Posterior vena cava (tissue), 2 donors: ENCODE measurements around the gene CRIP2. TPM values are rescaled to one million over a fixed set of nuclear protein-coding genes. Genes with fewer than 3 reads are reported as not detected.

ENCODE experiments used
- DNase-seq: peaks from one replicate; pipeline ENCODE4 v3.0.0-alpha.2; 2020; ENCODE audit warnings: low spot score
- intact Hi-C, 2 donors: fragments of 100-400 bp; cut with DNase I; formaldehyde crosslinking; loops; one replicate each; pipeline versions ENCODE4 v1.14.1 to v1.14.2; 2022 to 2023
- total RNA-seq, 2 donors: library from RNA; stranded (reverse); fragmentation: NEBNext Ultra II Directional; extraction: Animal tissue kit (Norgen Biotek cat#: 25700); gene quantifications; one replicate each; pipeline ENCODE4 v1.2.1, GENCODE V29; 2021
- donor health status: DM: yes; HTN: yes; CAD: no.
- donor health status: DM: yes; HTN: yes; CAD: no.

The CRIP2 gene
- total RNA-seq, 2 donors from 2014 or later = 187 to 199 TPM

DNA sequence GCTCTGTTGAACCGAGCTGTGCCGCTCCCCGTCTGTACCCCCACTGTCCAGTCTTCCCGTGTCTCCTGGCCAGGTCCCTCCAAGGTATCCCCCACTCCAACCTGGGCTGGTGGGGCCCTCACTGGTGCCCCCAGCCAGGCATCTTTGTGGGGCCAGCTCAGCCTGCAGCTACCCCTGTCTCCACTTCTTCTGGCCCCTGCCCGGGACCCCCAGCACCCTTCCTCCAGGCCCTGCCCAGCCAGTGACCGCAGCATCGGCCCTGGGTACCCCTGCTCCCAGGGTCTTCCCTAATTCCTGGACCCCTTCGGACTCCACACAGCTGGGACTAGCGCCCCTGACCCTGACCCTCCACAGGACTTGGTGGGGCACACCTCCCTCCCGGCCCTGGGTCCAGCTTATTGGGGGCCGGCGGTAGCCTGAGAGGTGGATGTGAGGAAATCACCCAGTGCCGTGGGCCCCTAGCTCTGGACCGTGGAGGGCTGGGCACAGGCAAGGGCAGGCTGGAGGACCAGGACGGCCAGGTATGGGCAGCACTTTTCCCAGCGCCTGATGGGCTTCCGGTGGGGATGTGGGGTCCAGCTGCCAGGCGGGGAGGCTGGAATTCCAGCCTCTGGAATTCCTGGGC lies 8.0 kb downstream of the CRIP2 start:
- no peak for DNase-seq
- intact Hi-C loops = no loop called here

DNA sequence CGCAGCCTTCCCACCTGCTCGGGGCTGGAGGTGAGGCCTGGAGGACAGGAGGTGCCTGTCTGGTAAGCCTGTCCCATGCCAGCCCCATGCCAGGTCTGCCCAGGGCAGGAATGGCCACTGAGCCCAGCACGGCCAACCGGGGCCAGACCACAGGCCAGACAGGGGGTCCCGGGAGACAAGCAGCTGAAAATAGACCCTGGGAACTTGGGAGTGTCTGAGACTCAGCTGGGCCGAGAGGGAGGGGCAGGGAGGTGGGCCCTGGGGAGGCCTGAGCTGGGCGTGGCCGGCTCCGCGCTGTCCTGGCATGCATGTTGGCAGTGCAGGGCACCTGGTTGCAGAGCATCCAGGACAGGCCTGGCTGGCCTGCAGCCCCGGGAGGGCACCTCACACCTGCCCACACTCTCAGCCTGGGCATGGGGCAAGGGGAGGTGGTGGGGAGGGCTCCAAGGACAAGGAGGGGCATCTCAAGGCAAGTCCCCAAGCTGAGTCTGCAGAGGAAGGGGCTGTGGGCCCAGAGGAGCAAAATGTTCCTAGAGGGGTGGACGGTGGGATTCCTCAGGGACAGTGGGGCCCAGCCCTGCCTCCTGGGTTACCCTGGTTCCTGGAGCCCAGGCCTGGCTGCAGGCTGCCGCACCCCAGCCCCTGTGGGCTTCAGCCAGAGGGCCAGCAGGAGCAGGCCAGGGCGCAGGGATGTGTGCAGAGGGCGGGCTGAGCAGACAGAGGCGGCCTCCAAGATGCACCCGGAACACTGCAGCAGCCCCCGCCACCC lies 8.9 kb downstream of the CRIP2 start:
- peak; percentile 80 for DNase-seq
- intact Hi-C loops = no loop called here

DNA sequence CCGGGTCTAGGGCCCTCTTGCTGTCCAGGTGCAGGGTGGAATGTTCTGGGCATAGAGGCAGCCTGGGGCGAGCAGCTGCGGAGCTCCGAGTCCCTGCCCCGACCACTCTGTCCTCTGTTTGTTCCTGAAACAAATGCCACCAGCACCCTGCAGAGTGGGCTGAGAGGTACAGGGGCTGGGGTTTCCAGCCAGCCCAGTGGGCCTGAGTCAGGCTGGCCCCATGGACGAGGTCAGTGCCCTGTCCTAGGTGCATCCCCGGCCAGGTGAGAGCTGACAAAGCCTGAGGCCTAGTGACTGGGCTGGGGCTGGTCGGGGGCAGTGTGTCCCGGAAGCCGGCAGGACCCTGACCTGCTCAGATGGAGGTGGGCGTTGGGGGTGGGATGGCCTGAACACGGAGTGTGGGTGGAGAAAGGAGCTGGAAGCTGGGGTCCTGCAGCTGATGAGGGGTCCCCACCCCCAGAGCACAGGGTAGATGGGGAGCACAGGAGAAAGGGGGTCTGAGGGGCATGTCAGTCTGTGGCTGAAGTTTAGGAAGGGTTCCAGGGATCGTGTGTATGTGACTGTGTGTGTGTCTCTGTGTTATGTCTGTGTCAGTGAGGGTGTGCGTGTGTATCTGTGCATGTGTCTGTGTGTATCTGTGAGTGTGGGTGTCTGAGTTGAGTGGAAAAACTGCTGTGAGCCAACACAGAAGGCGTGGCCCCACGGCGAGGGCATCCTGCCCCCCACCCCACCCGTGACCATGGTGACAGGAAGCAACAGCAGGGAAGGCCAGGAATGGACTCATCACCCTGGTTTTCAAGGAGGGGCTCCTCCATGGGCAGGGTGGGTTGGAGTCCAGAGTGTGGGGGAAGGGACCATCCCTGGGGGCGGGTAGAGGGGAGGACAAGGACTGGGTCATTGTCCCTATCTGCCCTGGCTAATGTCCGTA lies 9.7 kb downstream of the CRIP2 start:
- peak; percentile 92 for DNase-seq
- intact Hi-C loops = no loop called here

DNA sequence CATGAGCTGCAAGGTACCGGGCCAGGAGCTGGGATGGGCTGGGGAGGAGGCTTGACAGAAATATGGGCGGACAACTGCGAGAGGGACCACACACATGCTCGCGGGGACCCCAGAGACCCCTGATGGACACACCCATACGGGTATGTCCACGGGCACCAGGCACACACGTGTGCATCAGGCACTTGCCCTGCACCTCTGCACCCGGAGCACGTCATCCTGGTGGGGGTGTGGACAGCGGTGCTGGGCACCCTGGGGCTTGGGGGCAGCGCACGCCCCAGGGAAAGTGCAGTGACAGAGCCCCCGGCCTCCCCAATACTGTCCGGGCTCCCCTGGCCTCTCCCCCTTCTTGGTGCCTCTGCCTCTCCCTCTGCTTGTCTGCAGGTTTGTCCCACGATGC lies 10.4 kb downstream of the CRIP2 start:
- intact Hi-C loops = loop anchor here in 1 of 2 donors (5.0 kb wide), 1 partner anchor 38 kb away; no protein-coding TSS in a partner anchor
- no peak for DNase-seq

DNA sequence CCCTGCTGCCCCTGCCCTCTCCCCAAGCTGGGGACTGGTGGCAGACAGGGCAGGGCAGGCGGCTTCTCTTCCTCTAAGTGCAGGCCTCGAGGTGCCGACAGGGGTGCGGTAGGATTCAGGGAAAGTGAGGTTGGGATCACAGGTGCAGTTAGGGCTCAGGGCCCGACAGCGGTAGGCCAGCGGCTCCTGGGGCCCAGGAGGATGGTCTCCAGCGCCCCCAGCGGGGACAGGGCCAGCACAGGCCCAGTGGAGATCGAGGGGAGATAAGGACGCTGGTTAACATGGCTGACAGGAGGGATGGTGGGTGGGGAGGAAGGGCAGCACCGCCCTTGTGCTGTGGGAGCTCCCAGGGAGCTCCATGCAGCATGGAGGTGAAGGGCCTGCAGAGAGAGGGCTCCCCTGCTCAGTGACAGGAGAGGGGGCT lies 11.1 kb downstream of the CRIP2 start:
- intact Hi-C loops = loop anchor here in 1 of 2 donors (5.0 kb wide), 1 partner anchor 38 kb away; no protein-coding TSS in a partner anchor
- peak; percentile 82 for DNase-seq

DNA sequence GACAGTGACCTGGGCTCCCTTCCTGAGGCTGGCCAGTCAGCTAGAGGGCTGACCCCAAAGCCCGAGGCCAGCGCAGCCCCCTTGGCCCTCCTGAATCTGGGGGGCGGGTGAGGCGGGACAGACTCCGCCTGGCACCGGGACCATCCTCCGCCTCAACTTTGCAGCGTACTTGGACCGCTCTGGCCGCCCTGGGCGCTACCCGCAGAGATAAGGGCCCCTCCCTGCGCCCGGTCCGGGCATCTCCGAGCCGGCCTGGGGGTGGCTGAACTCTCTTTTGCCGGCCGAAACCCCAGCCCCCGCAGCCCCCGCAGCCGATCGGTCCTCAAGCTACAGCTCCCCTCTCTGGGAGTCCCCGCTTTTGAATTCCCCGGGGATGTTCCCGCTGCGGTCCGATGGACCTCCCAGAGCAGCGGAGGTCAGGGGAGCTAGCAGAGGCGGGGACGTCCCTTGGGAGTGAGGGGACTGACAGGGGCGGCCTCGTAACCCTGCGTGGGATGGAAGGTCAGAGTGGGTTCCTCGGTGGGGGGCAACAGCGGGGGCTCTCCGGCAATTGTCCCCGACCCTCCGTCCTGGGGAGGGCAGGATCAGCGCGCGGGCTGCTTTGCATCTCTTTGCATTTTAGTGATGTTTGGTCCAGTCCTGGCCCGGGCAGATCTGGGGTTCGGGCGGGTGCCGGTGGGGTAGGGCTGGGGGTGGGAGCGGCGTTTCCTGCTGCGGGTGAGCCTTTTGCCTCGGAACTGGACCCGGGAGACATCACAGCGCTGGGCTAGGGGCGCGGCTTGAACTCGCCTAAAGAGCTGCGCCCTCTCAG lies 11.7 kb downstream of the CRIP2 start, which contains the start of gene CRIP1:
Gene CRIP1 (plus strand): TSS at position 724 of the 811 bp plus-strand sequence. CDS start 374 bp downstream, outside the sequence.
- DNase-seq = peak; percentile 83
- intact Hi-C loops = loop anchor here in 1 of 2 donors (5.0 kb wide), 1 partner anchor 39 kb away; no protein-coding TSS in a partner anchor

DNA sequence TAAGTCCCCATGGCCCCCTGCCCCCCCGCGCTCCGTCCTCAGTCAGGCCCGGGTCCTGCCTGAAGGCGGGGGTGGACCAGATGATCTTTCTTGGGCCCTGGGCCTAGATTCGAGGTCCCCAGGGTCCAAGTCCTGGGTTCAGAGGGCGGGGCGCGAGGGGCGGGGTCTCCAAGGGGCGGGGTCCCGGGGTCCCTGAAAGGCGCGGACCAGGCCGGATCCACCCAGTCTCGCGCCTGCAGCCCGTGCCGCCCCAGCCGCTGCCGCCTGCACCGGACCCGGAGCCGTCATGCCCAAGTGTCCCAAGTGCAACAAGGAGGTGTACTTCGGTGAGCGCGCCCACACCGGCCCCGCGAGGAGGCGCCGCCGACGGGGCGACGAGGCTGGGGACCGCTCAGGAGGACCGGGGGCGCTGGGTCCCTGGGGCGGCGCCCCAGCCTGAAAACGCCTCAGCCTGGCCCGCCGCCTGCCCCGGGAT lies 12.4 kb downstream of the CRIP2 start:
- intact Hi-C loops = loop anchor here in 1 of 2 donors (5.0 kb wide), 1 partner anchor 40 kb away; no protein-coding TSS in a partner anchor

DNA sequence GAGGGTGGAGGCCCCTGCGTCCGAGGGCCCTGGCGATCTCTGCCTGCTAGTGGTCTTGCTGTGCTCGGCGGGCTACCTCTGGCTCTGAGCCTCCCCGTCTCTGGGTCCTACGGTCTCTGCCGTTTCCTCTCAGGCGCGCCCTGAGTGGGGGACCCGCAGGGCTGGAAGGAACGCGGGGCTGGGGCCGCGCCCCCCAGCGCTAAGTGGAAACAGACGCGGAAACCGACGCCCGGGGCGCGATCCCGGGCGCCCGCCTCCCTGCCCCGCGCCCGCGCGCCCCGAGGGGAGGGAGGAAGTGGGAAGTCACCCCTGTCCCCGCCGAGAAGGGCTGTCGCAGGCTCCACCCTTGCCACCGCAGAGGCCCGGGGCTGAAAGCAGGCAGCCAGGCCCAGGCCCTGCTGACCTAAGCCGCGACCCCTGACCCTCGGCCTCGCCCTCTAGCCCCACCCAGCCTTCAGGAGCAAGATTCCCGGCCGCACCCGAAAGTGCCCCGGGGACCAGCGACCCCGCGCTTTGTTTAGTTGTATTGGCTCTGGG lies 12.9 kb downstream of the CRIP2 start:
- intact Hi-C loops = loop anchor here in 1 of 2 donors (5.0 kb wide), 1 partner anchor 40 kb away; no protein-coding TSS in a partner anchor
- DNase-seq = peak; percentile 89

More for the DNA sequence above, 12.4 kb downstream of the CRIP2 start:
- peak; percentile 95 for DNase-seq

DNA sequence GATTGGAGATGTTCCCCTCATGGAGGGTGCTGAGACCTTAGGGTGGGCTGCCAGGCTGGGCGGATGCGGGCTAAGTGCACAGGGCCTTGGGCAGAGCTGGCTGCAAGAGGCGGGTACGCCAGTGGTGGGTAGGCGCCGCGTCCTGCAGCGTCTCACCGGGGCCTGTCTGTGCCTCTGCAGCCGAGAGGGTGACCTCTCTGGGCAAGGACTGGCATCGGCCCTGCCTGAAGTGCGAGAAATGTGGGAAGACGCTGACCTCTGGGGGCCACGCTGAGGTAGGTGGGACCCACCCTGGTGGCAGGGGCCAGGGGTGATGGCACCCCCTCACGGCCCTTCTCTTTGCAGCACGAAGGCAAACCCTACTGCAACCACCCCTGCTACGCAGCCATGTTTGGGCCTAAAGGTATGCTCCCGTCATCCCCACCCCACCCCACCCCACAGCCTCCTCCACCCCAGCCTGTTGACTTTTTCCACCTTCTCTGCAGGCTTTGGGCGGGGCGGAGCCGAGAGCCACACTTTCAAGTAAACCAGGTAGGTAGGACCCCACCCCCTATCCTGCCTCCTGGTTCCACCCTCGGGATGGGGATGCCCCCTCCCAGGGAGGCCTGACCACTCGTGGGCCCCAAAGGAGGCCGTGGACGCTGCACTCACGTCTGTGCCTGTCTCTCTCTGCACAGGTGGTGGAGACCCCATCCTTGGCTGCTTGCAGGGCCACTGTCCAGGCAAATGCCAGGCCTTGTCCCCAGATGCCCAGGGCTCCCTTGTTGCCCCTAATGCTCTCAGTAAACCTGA lies 13.6 kb downstream of the CRIP2 start:
- intact Hi-C loops = loop anchor here in 1 of 2 donors (5.0 kb wide), 1 partner anchor 41 kb away; no protein-coding TSS in a partner anchor
- DNase-seq = no peak

DNA sequence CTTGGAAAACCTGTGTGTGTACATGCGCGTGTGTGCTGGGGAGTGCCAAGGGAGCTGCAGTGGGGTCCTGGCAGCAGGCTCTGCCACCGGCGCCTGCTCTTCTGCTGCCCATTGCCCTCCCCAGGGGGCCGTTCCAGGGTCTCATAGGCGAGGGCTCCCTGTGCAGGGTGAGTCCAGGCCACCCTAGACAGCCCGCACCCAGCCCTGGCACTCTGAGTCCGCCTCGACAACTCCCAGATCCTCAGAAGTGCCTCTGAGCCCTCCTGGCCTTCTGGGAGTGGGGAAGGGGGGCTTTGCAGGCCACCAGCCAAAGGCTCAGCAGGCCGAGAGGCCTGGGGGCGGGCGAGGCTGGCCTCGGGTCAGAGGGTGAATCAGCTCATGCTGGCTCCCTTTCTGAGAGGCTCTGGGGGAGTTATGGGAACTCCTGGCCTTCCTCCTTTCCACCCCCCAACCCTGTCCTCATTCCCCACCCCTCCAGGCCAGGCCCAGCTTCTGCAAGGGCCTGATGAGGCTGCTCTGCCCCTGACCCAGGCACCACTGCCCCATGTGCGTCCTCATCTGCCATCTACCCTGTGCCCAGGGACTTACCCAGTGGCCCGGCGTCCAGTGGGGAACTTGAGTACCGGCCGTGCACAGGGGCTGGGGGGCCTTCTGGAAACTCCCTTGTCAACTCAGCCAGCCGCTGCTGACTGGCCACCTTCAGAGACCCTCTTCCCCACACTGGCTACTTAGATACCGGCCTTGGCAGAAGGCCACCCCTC lies 14.3 kb downstream of the CRIP2 start:
- intact Hi-C loops = loop anchor here in 1 of 2 donors (5.0 kb wide), 1 partner anchor 42 kb away; no protein-coding TSS in a partner anchor
- DNase-seq = peak; percentile 85

DNA sequence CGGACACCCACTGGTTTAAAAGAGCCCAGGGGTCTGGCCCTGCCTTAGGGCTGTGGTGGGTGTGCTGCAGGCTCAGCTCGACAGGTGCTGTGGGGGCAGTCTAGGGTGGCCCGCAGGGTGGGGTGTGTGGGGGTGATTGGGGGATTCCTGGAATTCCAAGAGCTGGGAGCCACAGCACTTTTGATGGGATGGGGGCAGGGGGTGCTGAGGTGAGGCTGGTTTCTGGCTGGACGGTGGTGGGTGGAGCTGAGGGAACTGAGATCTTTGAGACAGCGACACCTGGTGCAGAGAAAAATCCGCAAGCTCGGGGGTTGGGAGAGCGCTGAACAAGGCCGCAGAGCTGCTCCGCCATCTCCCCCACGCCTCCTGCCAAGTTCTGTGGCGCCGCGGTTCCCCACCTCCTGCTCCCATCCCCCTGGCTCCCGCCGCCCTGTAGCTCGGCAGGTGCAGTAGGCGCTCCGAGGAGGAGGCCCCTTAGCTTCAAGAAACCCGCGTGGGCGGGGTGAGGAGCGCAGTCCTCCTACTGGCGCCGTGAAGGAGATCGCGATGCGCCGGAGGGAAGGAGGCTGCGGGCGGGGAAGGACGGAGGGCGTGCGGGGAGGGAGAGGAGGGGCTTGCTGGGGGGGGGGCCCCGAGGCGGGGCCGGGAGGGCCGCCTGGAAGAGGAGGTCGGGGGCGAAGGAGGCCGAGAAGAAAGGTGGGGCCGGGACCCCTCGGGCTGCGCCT lies 15.1 kb downstream of the CRIP2 start:
- DNase-seq = peak; percentile 93

DNA sequence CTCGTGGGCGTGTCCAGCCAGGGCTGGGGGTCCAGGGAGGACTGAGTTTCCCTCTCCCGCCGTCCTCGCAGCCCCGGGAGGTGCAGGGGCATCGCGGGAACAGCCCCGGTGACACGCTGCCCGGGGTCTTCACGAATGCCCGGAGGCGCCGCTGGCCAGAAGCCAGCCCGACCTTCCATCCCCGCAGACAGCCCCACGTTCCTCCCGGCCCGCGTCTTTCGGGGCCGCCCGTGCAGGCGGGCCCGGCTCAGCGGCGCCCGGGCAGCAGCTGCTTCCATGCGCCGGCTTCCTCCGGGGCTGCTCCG lies 15.6 kb downstream of the CRIP2 start:
- intact Hi-C loops = no loop called here
- DNase-seq = no peak

More for the DNA sequence above, 15.1 kb downstream of the CRIP2 start:
- intact Hi-C loops = loop anchor here in 1 of 2 donors (5.0 kb wide), 1 partner anchor 42 kb away; no protein-coding TSS in a partner anchor

DNA sequence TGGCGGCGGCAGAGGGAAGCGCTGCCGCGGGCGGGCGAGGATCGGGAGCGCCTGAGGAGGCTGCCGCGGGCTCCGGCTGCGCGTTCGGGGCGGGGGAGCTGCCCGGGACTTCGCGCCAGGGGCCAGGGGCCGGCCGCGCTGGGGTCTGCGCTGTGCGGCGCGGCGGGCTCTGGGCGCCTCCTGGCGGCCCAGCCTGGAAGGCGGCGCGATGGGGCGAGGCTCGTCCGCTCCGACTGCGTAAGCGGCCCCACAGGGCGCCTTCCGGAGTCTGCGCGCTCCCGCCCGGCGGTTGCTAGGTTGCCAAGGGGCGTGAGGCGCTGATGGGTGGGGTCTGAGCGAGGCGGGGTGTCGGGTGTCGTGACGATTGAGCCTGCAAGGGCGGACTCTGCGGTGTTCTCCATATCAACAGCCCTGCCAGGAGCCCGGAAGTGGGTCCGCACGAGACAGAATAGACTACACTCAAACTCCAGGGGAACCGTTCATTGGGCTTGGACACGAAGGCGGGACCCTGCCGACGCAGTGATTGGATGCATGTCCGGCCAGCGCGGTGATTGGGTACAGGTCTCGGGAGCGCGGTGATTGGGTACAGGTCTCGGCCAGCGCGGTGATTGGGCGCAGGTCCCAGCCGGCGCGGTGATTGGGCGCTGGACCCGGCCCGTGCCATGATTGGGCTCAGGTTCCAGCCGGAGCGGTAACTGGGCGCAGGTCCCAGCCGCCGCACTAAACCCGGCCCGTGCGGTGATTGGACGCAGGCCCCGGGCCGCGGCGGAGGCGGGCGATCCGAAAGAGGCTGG lies 16.1 kb downstream of the CRIP2 start, which contains the start of gene TEDC1:
Gene TEDC1 (plus strand): TSS at position 675 of the 794 bp plus-strand sequence. CDS start 130 bp downstream, outside the sequence.
- intact Hi-C loops = no loop called here
- DNase-seq = peak; percentile 100

DNA sequence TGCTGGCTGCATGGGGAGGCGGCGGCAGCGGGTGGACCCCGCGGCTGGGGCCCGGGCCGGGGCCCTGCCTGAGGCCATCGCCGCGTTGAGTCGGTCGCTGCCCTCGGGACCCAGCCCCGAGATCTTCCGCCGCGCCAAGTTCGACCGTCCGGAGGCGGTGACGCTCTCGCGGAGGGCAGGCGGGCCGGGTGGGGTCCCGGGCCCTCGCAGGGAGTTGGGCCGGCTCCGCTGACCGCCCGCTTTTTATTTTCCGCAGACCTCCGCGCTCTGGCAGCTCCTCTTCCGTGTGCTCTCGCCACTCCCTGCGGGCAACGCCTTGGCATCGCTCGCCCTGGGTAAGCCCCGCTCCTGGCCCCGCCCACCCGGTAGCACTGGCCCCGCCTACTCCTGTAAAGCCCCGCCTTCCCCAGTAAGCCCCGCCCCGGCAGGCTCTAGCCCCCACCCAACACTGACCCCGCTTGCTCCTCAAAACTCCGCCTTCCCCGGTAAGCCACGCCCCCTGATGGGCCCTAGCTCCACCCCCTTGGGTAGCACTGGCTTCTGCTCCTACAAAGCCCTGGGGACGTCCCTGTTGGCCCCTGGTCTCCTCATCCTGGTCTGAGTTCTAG lies 16.8 kb downstream of the CRIP2 start:
- DNase-seq = peak; percentile 94
- intact Hi-C loops = no loop called here
